Osteocyte (in vitro differentiated cells): ENCODE measurements around the gene TDRD12. TPM values are rescaled to one million over a fixed set of nuclear protein-coding genes. Genes with fewer than 3 reads are reported as not detected.

Source experiments
- DNase-seq: peaks from one replicate; pipeline ENCODE4 v3.0.0; 2021; ENCODE audit warnings: mixed read lengths; ENCODE audit not compliant: unreplicated experiment; ENCODE audit errors: extremely low spot score
- H3K27ac Mint-ChIP-seq: one replicate; pipeline ENCODE4 v1.8.0; 2021; ENCODE audit warnings: mild to moderate bottlenecking, mixed read lengths; ENCODE audit not compliant: unreplicated experiment
- H3K27me3 Mint-ChIP-seq: one replicate; pipeline ENCODE4 v1.8.0; 2021; ENCODE audit warnings: mixed read lengths; ENCODE audit not compliant: unreplicated experiment
- H3K36me3 Mint-ChIP-seq: one replicate; pipeline ENCODE4 v1.8.0; 2021; ENCODE audit warnings: mixed read lengths; ENCODE audit not compliant: unreplicated experiment
- H3K4me1 Mint-ChIP-seq: one replicate; pipeline ENCODE4 v1.8.0; 2021; ENCODE audit warnings: mixed read lengths; ENCODE audit not compliant: unreplicated experiment
- H3K4me3 Mint-ChIP-seq: one replicate; pipeline ENCODE4 v1.8.0; 2021; ENCODE audit warnings: mild to moderate bottlenecking, moderate library complexity, mixed read lengths; ENCODE audit not compliant: unreplicated experiment
- H3K9me3 Mint-ChIP-seq: one replicate; pipeline ENCODE4 v1.8.0; 2021; ENCODE audit warnings: mixed read lengths; ENCODE audit not compliant: unreplicated experiment
- CTCF ChIP-seq: fragments of 200-600 bp; sonication (generic); IDR thresholded peaks from 2 replicates; pipeline ENCODE4 v1.5.0; 2021; ENCODE audit warnings: antibody characterized with exemption, mild to moderate bottlenecking, moderate library complexity
- total RNA-seq: library from RNA; stranded (reverse); gene quantifications from 2 replicates; pipeline ENCODE4 v1.2.1, GENCODE V29; 2021

TDRD12 gene
- total RNA-seq, 1 donor from 2014 or later, result 0.11 TPM

- H3K4me3 Mint-ChIP-seq, result no peak overlapping the region
- H3K9me3 Mint-ChIP-seq, result no peaks in the 10 kb centered on the region
- H3K36me3 Mint-ChIP-seq, result no peaks in the 10 kb centered on the region
- TF ChIP-seq CTCF, result no peak
- H3K27ac Mint-ChIP-seq, result no peak overlapping the region
- no peak for DNase-seq
- H3K27me3 Mint-ChIP-seq, result peaks cover 23% of the 10 kb centered on the region
- H3K4me1 Mint-ChIP-seq, result peaks cover 17% of the 10 kb centered on the region
These were observed 41.9 kb upstream of the TDRD12 start for GRCh38 chr19:32677657-32678056.

- no peak overlapping the region for H3K4me3 Mint-ChIP-seq
- no peaks in the 10 kb centered on the region for H3K9me3 Mint-ChIP-seq
- no peaks in the 10 kb centered on the region for H3K36me3 Mint-ChIP-seq
- H3K27ac Mint-ChIP-seq, result no peak overlapping the region
- no peak for TF ChIP-seq CTCF
- peaks cover 23% of the 10 kb centered on the region for H3K27me3 Mint-ChIP-seq
- no peak for DNase-seq
- peaks cover 5% of the 10 kb centered on the region for H3K4me1 Mint-ChIP-seq
These were observed 38.6 kb upstream of the TDRD12 start for GRCh38 chr19:32680986-32681385.

GRCh38 chr19:32682317-32682716 is 37.2 kb upstream of the TDRD12 start:
- H3K27ac Mint-ChIP-seq, result no peak overlapping the region
- H3K4me1 Mint-ChIP-seq, result peaks cover 2% of the 10 kb centered on the region
- no peaks in the 10 kb centered on the region for H3K9me3 Mint-ChIP-seq
- DNase-seq, result no peak
- no peak for TF ChIP-seq CTCF
- H3K36me3 Mint-ChIP-seq, result no peaks in the 10 kb centered on the region
- H3K27me3 Mint-ChIP-seq, result peaks cover 18% of the 10 kb centered on the region
- H3K4me3 Mint-ChIP-seq, result no peak overlapping the region

- Mint-ChIP-seq H3K4me1 (peaks cover 7% of the 10 kb centered on the region), H3K4me3 (no peak overlapping the region), H3K27ac (no peak overlapping the region), H3K9me3 (no peaks in the 10 kb centered on the region), H3K36me3 (no peaks in the 10 kb centered on the region), H3K27me3 (peaks cover 3% of the 10 kb centered on the region)
- TF ChIP-seq CTCF, result no peak
- DNase-seq, result no peak
These were observed 32.6 kb upstream of the TDRD12 start for GRCh38 chr19:32686847-32687475.

- H3K4me3 Mint-ChIP-seq, result no peak overlapping the region
- H3K27me3 Mint-ChIP-seq, result no peaks in the 10 kb centered on the region
- no peaks in the 10 kb centered on the region for H3K9me3 Mint-ChIP-seq
- no peaks in the 10 kb centered on the region for H3K36me3 Mint-ChIP-seq
- no peak overlapping the region for H3K27ac Mint-ChIP-seq
- no peak for DNase-seq
- H3K4me1 Mint-ChIP-seq, result peaks cover 8% of the 10 kb centered on the region
- TF ChIP-seq CTCF, result no peak
These were observed 31.9 kb upstream of the TDRD12 start for GRCh38 chr19:32687681-32688080.
